AG10803 (cell line): ENCODE measurements around the gene SHMT2.
A peak's percentile ranks its signal among the peaks of the same experiment; 100 is the strongest.

Source experiments
- DNase-seq: peaks from one replicate; pipeline ENCODE4 v3.0.0; 2010; ENCODE audit warnings: low read depth
- H3K4me3 ChIP-seq: 2 replicates; pipeline ENCODE4 v1.5.1; 2011; ENCODE audit warnings: mild to moderate bottlenecking, low read length, control low read depth
- CTCF ChIP-seq: conservative IDR thresholded peaks from 2 replicates; pipeline ENCODE4 v1.5.1; 2011; ENCODE audit warnings: mild to moderate bottlenecking, low read length, control low read depth, inconsistent platforms

SHMT2 gene

GRCh38 chr12:57185403-57185802 lies 44.1 kb upstream of the SHMT2 start:
- DNase-seq, result no peak
- TF ChIP-seq CTCF, result no peak
- no peak overlapping the region for H3K4me3 ChIP-seq

- no peak overlapping the region for H3K4me3 ChIP-seq
- no peak for DNase-seq
- TF ChIP-seq CTCF, result no peak
Measured at GRCh38 chr12:57185906-57186508, 43.5 kb upstream of the SHMT2 start.

GRCh38 chr12:57187222-57188089 lies 42.1 kb upstream of the SHMT2 start:
- no peak for DNase-seq

DNA sequence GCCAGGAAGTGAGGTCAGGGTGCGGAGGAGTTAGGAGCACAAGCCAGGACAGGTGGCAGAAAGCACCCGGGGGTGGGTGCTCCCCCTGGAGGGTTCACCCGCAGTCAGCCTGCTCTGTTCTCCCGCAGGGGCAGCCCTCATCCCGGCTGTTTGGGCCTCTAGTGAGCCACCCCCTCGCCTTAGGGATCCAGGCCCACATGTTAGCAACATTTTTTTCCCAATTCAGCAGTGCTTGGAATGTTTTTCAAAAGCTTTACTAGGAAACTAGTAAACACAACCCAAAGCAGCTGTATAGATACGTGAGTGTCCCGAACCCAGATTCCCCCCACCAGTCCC lies 41.5 kb upstream of the SHMT2 start:
- no peak for DNase-seq
- TF ChIP-seq CTCF, result no peak
- no peak overlapping the region for H3K4me3 ChIP-seq

More at GRCh38 chr12:57187222-57188089, 42.1 kb upstream of the SHMT2 start:
- TF ChIP-seq CTCF, result no peak
- H3K4me3 ChIP-seq, result no peak overlapping the region

GRCh38 chr12:57190037-57190436 lies 39.5 kb upstream of the SHMT2 start:
- TF ChIP-seq CTCF, result no peak
- DNase-seq, result peak; percentile 37
- no peak overlapping the region for H3K4me3 ChIP-seq

- DNase-seq, result no peak
- H3K4me3 ChIP-seq, result no peak overlapping the region
- TF ChIP-seq CTCF, result no peak
Measured at GRCh38 chr12:57190821-57191220, 38.7 kb upstream of the SHMT2 start.

DNA sequence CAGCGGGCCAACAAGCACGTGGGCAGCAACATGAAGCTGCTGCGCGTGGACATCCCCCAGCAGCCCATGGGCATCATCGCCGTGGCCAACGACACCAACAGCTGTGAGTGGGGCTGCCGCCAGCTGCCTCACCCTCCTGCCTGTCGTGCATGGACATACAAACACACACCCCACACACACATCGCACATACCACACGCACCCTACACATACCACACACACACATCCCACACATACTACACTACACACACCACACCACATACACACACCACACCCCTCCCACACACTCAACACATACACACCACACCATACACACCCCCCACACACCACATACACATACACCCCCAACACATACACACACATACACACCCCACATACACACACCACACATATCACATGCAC lies 38.1 kb upstream of the SHMT2 start:
- no peak overlapping the region for H3K4me3 ChIP-seq
- DNase-seq, result peak; percentile 46
- TF ChIP-seq CTCF, result no peak
